ENCODE data around the gene OOEP. TPM values are rescaled to one million over a fixed set of nuclear protein-coding genes. Genes with fewer than 3 reads are reported as not detected.
"Not testable (repeated sequence)": the region's sequence is repeated elsewhere in the genome, so short reads cannot be mapped to it uniquely, and the experiment has no call there.

Gene OOEP
- polyA plus RNA-seq, 4 donors, result 0.16 to 0.18 TPM; not detected in 2

DNA sequence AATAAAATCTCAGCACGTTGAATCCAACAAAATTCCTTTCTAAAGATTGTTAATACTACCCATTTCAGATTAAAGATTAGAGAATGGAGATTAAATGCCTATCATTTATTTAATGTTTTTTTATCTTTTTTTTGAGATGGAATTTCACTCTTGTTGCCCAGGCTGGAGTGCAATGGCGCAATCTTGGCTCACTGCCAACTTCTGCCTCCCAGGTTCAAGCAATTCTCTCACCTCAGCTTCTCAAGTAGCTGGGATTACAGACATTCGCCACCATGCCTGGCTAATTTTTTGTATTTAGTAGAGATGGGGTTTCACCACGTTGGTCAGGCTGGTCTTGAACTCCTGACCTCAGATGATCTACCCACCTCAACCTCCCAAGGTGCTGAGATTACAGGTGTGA is 22.5 kb upstream of the OOEP start:
- not testable (repeated sequence) for H3K27ac ChIP-seq (ENCODE audit: low read depth in 1 of 3, low read length in 2 of 3); H3K36me3 ChIP-seq (ENCODE audit: control insufficient read depth in 3 of 3, insufficient read depth in 2 of 3, low read depth in 1 of 3, low read length in 3 of 3); H3K4me1 ChIP-seq (ENCODE audit: control insufficient read depth in 3 of 3, insufficient read depth in 2 of 3, low read depth in 1 of 3, low read length in 2 of 3); H3K4me3 ChIP-seq (ENCODE audit: low read depth in 1 of 3, low read length in 3 of 3); H3K27me3 ChIP-seq (ENCODE audit: control insufficient read depth in 3 of 3, insufficient read depth in 3 of 3, low read length in 3 of 3); FAIRE-seq; DNase-seq; H3K9me3 ChIP-seq (ENCODE audit: control insufficient read depth in 2 of 2, insufficient read depth in 1 of 2, low read depth in 1 of 2, low read length in 1 of 2)
- WGBS, 3 donors, result 61 to 83% (median 66%) methylated on average over 4 of the region's 4 CpGs

DNA sequence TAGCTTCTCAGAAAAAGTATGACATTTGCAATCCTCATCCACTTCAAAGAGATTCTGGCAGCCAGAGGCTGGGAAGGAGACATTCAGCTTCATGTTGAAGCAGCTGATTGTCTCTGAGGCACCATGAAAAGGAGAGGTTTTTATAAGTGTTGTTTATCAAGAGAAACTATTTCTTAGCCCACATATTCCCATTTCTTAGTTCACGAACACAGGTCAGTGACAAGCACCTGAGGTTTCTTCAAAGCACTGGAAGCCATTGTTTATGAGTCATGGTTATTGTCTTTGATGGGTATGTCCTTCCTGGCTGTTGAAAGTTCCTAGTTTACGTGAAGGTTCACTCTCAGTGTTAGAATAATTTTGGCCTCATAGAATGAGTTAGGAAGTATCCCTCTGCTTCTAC is 22.0 kb upstream of the OOEP start:
- H3K4me3 ChIP-seq (ENCODE audit: low read depth in 1 of 3, low read length in 3 of 3), result no peak overlapping the region
- H3K27ac ChIP-seq (ENCODE audit: low read depth in 1 of 3, low read length in 2 of 3), result no peak overlapping the region
- WGBS, 3 donors, result 68 to 82% (median 75%) methylated on average over 2 of the region's 2 CpGs
- peaks cover 0 to 7% of the 10 kb centered on the region in 2 donors for H3K9me3 ChIP-seq (ENCODE audit: control insufficient read depth in 2 of 2, insufficient read depth in 1 of 2, low read depth in 1 of 2, low read length in 1 of 2)
- H3K36me3 ChIP-seq (ENCODE audit: control insufficient read depth in 3 of 3, insufficient read depth in 2 of 3, low read depth in 1 of 3, low read length in 3 of 3), result no peaks in the 10 kb centered on the region
- H3K4me1 ChIP-seq (ENCODE audit: control insufficient read depth in 3 of 3, insufficient read depth in 2 of 3, low read depth in 1 of 3, low read length in 2 of 3), result no peaks in the 10 kb centered on the region
- DNase-seq (no peak), FAIRE-seq (no peak)
- H3K27me3 ChIP-seq (ENCODE audit: control insufficient read depth in 3 of 3, insufficient read depth in 3 of 3, low read length in 3 of 3), result no peaks in the 10 kb centered on the region

DNA sequence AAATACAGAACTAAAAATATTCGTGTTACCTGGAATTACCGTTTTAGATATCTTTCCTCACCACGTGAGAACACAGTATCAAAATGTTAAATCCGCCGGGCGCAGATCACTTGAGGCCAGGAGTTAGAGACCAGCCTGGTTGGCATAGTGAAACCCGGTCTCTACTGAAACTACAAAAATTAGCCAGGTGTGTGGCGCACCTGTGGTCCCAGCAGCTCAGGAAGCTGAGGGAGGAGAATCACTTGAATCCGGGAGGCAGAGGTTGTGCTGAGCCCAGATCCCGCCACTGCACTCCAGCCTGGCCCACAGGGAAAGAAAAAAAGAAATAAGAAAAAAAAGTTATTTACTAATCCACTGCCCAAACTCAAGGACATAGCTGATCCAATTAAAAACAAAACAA is 20.2 kb upstream of the OOEP start:
- no peak for DNase-seq
- no peak for FAIRE-seq
- Histone ChIP-seq H3K27ac (ENCODE audit: low read depth in 1 of 3, low read length in 2 of 3) (no peak overlapping the region), H3K9me3 (ENCODE audit: control insufficient read depth in 2 of 2, insufficient read depth in 1 of 2, low read depth in 1 of 2, low read length in 1 of 2) (peaks cover 0 to 4% of the 10 kb centered on the region in 2 donors), H3K36me3 (ENCODE audit: control insufficient read depth in 3 of 3, insufficient read depth in 2 of 3, low read depth in 1 of 3, low read length in 3 of 3) (no peaks in the 10 kb centered on the region), H3K4me1 (ENCODE audit: control insufficient read depth in 3 of 3, insufficient read depth in 2 of 3, low read depth in 1 of 3, low read length in 2 of 3) (no peaks in the 10 kb centered on the region), H3K4me3 (ENCODE audit: low read depth in 1 of 3, low read length in 3 of 3) (no peak overlapping the region), H3K27me3 (ENCODE audit: control insufficient read depth in 3 of 3, insufficient read depth in 3 of 3, low read length in 3 of 3) (no peaks in the 10 kb centered on the region)
- WGBS, 3 donors, result 67 to 79% (median 69%) methylated on average over 10 of the region's 10 CpGs

DNA sequence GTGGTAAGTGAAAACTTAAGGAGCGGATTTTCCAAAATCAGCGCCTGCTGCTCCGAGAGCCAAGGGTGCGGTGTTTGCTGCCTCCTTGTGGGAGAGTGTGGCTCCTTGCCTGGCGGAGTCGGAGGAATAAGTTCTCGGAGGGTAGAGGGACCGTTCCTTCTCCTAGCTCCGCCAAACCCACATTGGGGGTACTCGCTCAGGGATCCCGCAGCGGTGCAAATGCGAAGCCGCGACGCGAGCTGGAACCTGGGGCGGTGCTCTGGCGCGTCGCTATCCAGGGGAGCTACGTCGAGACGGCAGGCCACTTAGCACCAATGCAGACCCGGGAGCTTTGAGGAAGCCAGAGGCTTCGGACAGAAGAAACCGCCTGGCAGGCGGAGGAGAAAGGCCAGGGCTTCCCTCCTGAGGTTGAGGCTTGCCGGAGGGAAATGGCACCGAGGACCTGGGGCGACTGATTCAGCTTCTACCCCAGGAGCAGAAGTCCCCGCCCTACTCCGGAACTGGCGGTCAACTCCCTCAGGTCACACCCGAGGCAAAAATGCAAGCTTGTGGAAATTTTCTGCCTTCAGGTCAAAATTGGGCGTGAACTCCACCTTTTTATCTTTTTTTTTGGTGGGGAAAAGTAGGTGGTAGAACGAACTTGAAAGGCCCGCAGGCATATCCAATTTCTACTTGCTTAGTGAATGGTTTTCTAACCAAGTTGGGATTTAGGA is 19.3 kb upstream of the OOEP start:
- no peaks in the 10 kb centered on the region for H3K4me1 ChIP-seq (ENCODE audit: control insufficient read depth in 3 of 3, insufficient read depth in 2 of 3, low read depth in 1 of 3, low read length in 2 of 3)
- H3K27me3 ChIP-seq (ENCODE audit: control insufficient read depth in 3 of 3, insufficient read depth in 3 of 3, low read length in 3 of 3), result no peaks in the 10 kb centered on the region
- H3K4me3 ChIP-seq (ENCODE audit: low read depth in 1 of 3, low read length in 3 of 3), result peak overlapping the region; percentile 28 to 61 (median 60)
- H3K36me3 ChIP-seq (ENCODE audit: control insufficient read depth in 3 of 3, insufficient read depth in 2 of 3, low read depth in 1 of 3, low read length in 3 of 3), result no peaks in the 10 kb centered on the region
- 1 to 2% (median 1%) methylated on average over 38 of the region's 38 CpGs for WGBS, 3 donors
- no peaks in the 10 kb centered on the region for H3K9me3 ChIP-seq (ENCODE audit: control insufficient read depth in 2 of 2, insufficient read depth in 1 of 2, low read depth in 1 of 2, low read length in 1 of 2)
- H3K27ac ChIP-seq (ENCODE audit: low read depth in 1 of 3, low read length in 2 of 3), result peak overlapping the region in 1 of 3 donors; percentile 64
- DNase-seq (peak; percentile 63 to 65), FAIRE-seq (no peak)

DNA sequence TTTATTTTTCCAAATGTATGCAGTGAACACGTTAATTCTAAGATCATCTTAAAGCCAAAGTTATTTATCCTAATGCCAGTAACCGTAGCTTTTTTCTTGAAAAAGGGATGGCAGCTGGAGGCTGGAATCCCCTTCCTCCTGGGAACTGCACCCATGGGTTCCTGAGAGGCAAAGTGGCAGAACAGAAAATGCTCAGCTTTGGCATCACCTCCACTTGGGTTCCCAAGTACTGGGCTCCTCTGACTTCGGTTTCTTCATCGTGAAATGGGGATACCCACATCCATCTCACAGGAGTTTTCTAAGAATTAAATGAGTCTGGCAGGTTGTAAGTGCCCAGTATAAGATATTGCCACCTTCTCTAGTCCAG is 18.7 kb upstream of the OOEP start:
- FAIRE-seq, result no peak
- DNase-seq, result no peak
- Histone ChIP-seq H3K4me1 (ENCODE audit: control insufficient read depth in 3 of 3, insufficient read depth in 2 of 3, low read depth in 1 of 3, low read length in 2 of 3) (no peaks in the 10 kb centered on the region), H3K4me3 (ENCODE audit: low read depth in 1 of 3, low read length in 3 of 3) (peak overlapping the region in 2 of 3 donors; percentile 60 to 61), H3K27me3 (ENCODE audit: control insufficient read depth in 3 of 3, insufficient read depth in 3 of 3, low read length in 3 of 3) (no peaks in the 10 kb centered on the region), H3K36me3 (ENCODE audit: control insufficient read depth in 3 of 3, insufficient read depth in 2 of 3, low read depth in 1 of 3, low read length in 3 of 3) (no peaks in the 10 kb centered on the region), H3K27ac (ENCODE audit: low read depth in 1 of 3, low read length in 2 of 3) (no peak overlapping the region), H3K9me3 (ENCODE audit: control insufficient read depth in 2 of 2, insufficient read depth in 1 of 2, low read depth in 1 of 2, low read length in 1 of 2) (no peaks in the 10 kb centered on the region)
- WGBS, 3 donors, result 32 to 48% (median 39%) methylated on average over 4 of the region's 4 CpGs

DNA sequence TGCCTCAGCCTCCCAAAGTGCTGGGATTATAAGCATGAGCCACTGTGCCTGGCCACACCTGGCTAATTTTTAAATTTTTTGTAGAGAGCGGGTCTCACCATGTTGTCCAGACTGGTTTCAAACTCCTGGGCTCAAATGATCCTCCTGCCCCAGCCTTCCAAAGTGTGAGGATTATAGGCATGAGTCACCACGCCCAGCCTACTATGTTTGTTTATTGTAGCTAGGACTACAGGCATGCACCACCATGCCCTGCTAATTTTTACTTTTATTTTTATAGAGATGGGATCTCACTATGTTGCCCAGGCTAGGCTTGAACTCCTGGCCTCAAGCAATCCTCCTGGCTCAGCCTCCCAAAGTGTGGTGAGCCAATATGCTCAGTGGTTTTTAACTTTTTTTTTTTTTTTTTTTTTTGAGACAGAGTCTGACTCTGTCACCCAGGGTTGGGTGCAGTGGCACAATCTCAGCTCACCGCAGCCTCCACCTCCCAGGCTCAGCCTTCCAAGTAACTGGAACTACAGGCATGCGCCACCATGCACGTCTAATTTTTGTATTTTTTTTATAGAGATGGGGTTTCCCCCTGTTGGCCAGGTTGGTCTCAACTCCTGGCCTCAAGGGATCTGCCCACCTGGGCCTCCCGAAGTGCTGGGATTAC is 12.9 kb upstream of the OOEP start:
- H3K36me3 ChIP-seq (ENCODE audit: control insufficient read depth in 3 of 3, insufficient read depth in 2 of 3, low read depth in 1 of 3, low read length in 3 of 3), result no peaks in the 10 kb centered on the region
- no peaks in the 10 kb centered on the region for H3K27me3 ChIP-seq (ENCODE audit: control insufficient read depth in 3 of 3, insufficient read depth in 3 of 3, low read length in 3 of 3)
- no peak overlapping the region for H3K4me3 ChIP-seq (ENCODE audit: low read depth in 1 of 3, low read length in 3 of 3)
- 83 to 90% (median 87%) methylated on average over 6 of the region's 6 CpGs for WGBS, 3 donors
- H3K27ac ChIP-seq (ENCODE audit: low read depth in 1 of 3, low read length in 2 of 3), result no peak overlapping the region
- FAIRE-seq (no peak), DNase-seq (peak in 1 of 2 donors; percentile 6)
- H3K4me1 ChIP-seq (ENCODE audit: control insufficient read depth in 3 of 3, insufficient read depth in 2 of 3, low read depth in 1 of 3, low read length in 2 of 3), result no peaks in the 10 kb centered on the region
- H3K9me3 ChIP-seq (ENCODE audit: control insufficient read depth in 2 of 2, insufficient read depth in 1 of 2, low read depth in 1 of 2, low read length in 1 of 2), result no peaks in the 10 kb centered on the region

DNA sequence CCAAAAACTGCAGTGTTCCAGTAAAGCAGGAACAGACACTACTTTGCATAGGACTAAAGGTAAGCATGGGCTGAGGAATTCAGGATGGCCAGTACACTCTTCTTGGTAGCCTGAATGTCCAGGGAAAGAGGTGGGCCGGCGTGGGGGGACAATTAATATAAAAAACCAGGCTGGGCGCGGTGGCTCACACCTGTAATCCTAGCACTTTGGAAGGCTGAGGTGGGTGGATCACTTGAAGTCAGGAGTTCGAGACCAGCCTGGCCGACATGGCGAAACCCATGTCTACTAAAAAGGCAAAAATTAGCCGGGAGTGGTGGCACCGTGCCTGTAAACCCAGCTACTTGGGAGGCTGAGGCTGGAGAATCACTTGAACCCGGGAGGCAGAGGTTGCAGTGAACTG is 11.8 kb upstream of the OOEP start:
- not testable (repeated sequence) for H3K27ac ChIP-seq (ENCODE audit: low read depth in 1 of 3, low read length in 2 of 3); DNase-seq; H3K4me1 ChIP-seq (ENCODE audit: control insufficient read depth in 3 of 3, insufficient read depth in 2 of 3, low read depth in 1 of 3, low read length in 2 of 3); H3K4me3 ChIP-seq (ENCODE audit: low read depth in 1 of 3, low read length in 3 of 3); FAIRE-seq; H3K27me3 ChIP-seq (ENCODE audit: control insufficient read depth in 3 of 3, insufficient read depth in 3 of 3, low read length in 3 of 3); H3K9me3 ChIP-seq (ENCODE audit: control insufficient read depth in 2 of 2, insufficient read depth in 1 of 2, low read depth in 1 of 2, low read length in 1 of 2); H3K36me3 ChIP-seq (ENCODE audit: control insufficient read depth in 3 of 3, insufficient read depth in 2 of 3, low read depth in 1 of 3, low read length in 3 of 3)
- 94 to 95% (median 95%) methylated on average over 10 of the region's 10 CpGs for WGBS, 3 donors

DNA sequence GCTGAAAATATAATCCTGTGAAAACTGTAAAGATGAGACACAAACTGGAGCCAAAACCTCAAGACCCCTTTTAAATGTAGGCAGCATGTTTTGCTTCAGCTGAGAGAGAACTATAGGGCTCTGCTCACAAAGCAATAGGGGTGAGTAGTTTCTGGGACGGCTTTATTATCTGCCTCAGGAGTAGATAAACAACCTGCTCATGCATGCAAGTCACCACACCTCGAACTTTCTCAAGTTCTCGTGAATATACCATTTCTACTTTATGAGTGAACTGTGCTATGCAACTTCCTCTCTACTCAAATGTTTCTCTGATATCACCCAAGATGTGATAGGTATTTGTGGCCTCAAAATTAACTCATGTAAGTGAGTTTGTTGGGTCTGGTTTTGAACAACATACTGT is 7.5 kb upstream of the OOEP start:
- 33 to 54% (median 39%) methylated on average over 3 of the region's 3 CpGs for WGBS, 3 donors
- Histone ChIP-seq H3K4me1 (ENCODE audit: control insufficient read depth in 3 of 3, insufficient read depth in 2 of 3, low read depth in 1 of 3, low read length in 2 of 3) (no peaks in the 10 kb centered on the region), H3K36me3 (ENCODE audit: control insufficient read depth in 3 of 3, insufficient read depth in 2 of 3, low read depth in 1 of 3, low read length in 3 of 3) (no peaks in the 10 kb centered on the region), H3K9me3 (ENCODE audit: control insufficient read depth in 2 of 2, insufficient read depth in 1 of 2, low read depth in 1 of 2, low read length in 1 of 2) (peaks cover 0 to 7% of the 10 kb centered on the region in 2 donors), H3K4me3 (ENCODE audit: low read depth in 1 of 3, low read length in 3 of 3) (no peak overlapping the region), H3K27ac (ENCODE audit: low read depth in 1 of 3, low read length in 2 of 3) (no peak overlapping the region), H3K27me3 (ENCODE audit: control insufficient read depth in 3 of 3, insufficient read depth in 3 of 3, low read length in 3 of 3) (no peaks in the 10 kb centered on the region)
- FAIRE-seq (no peak), DNase-seq (no peak)
